GM19452 (cell line): ENCODE results near the gene ERC1.

Source experiments
- ATAC-seq: cut with Tn5 transposase; IDR thresholded peaks from one replicate; pipeline ENCODE4 v1.9.1; 2021; ENCODE audit not compliant: unreplicated experiment

The ERC1 gene

DNA sequence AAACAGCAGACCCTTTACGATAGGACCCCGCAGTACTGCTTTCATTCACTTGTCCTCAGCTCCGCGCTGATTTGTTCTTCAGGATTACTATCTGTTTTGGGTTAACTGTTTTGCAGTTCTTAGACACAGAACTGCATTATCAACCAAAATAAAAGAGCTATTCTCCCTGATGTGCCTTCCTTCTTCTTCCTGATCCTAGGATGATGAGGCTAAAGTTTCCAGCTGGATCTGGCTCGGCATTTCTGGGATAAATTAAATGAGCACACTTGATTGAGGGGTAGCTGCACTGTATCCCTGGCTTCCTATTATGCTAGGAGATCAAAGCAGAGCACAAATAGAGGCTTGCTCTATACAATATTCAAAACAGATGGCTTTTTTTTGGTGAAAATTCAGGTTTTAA lies 437.6 kb downstream of the ERC1 start:
- no peak for ATAC-seq

DNA sequence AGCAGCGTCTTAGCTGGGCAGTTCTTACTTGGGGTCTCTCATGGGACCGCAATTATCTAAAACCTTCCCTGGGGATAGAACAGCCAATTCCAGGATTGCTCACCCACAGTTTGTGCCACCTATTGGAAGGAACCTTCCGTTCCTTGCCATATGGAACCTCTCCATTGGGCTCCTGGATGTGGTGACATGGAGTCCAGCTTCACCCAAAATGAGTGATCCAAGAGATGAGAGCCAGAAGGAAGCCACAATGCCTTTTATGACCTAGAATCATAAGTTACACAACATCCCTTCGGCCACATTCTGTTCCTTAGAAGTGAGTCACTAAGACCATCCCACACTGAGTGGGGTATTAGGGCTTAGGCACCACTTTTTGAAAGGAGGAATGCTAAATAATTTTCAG lies 439.0 kb downstream of the ERC1 start:
- ATAC-seq: no peak

DNA sequence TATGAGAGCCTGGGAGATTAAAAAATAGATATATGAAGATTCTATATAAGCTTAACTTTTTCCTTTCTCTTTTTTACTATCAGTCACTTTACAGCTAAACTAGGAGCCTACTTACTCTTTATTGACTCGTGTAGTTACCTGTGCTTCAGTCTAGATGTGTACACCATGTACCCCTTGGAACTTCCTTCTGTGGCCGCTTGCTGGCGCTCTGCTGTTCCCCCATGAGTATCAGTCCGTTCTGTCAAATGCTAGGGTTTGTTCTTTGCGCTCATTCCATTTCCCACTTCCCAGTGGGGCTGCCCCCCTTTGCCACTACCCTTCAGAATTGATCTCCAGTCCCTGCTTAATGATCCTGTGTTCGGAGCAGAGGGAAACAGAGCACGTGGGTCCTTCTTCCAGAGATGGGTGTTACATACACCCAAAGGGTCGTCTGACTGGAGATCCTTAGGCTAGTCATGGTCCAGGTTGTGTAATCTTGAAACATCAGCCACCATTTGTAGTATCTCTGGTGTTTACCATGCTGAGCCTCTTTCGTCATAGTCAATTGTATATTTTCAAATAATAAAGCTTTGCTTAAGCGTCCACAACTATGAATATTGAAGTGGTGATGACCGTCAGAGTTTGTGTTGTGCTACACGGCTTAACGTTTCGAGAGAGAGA lies 443.4 kb downstream of the ERC1 start:
- ATAC-seq: no peak

DNA sequence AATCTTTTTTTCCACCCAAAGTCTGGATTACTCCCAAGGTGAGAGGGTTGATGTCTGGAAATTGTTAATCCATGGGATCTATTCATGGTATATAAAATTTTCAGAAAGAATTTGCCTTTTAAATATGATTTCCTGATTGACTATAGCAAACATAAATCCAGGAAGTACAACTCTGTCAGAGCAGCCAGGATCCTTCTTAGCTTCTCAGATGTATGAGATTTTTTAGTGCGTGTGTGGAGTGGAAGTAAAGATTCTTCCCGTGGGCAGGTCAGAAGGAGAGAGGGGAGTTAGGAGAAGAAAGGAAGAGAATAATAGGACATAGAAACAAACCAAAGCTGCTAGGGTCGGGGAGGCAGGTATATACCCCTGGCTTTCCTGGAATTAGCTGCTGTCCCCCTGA lies 444.0 kb downstream of the ERC1 start:
- ATAC-seq: no peak

DNA sequence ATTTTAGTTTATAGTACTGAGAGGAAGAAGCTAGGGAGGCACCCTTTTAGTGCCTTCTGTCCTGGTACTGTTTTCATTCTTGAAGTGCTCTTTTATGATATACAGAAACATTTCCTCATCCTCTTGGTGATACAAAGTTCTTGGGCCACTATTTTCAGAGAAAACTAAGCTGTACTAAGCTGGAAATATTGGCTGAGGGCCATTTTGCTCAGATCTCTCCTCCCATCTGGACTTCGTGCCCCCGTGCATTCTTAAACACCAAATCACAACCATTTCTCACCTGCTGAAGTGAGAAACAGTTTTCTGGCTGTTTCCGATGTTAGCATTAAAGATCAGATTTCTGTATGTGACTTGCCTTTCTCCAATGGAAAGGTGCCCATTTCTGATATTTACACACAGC lies 444.4 kb downstream of the ERC1 start:
- no peak for ATAC-seq

DNA sequence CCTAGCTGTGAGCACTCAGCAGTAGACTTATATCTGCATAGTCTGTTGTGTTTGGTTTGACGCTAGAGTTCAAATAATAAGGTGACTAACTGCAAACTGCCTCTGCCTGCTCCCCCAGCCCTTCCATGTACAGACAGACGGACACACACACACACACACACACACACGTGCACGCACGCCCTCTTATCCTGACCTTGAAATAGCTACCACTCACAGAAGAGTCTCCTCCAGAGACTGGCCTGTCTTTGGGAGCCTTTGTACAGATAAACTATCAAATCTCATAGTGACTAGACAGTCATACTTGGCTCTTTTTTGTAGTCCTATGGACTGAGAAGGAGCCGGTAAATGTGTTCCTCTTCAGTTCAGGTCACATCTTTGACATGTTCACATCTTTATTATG lies 445.0 kb downstream of the ERC1 start:
- no peak for ATAC-seq

GRCh38 chr12:1436981-1437380 lies 446.0 kb downstream of the ERC1 start:
- no peak for ATAC-seq

GRCh38 chr12:1439201-1439600 lies 448.2 kb downstream of the ERC1 start:
- ATAC-seq: no peak

- ATAC-seq: no peak
Measured at GRCh38 chr12:1439687-1440086, 448.7 kb downstream of the ERC1 start.

DNA sequence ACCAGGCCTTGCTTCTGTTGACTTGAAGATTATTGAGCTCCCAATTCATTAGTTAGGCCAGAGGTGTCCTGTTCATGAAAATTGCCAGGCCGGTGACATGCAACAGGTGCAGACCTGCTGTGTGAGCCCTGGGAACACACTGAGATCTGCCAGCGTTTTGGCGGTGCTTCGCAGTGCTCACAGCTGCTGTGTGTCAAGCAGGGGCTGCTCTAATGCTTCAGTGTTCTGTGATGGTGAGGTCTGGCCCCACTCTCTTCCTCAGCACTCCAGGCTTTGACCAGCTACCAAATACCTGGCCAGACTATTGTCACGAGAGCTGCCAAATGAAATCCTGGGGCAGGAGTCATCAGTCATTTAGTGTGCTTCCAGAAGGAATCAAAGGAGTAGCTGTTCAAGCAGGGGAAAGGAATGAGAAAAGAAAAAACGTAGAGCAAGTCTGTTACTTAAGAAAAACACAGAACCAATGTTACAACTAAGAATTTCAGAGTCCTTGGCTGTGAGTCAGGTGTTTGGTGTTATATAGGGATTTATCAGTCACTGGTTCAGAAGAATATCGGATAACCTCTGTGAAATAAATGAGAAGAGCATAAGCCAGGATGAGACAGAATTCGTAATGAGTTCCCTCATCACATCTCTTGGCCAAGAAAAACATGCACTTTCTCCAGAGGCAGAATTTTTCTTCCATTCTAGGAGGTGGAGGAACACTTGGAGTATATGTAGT lies 452.6 kb downstream of the ERC1 start:
- ATAC-seq: no peak

DNA sequence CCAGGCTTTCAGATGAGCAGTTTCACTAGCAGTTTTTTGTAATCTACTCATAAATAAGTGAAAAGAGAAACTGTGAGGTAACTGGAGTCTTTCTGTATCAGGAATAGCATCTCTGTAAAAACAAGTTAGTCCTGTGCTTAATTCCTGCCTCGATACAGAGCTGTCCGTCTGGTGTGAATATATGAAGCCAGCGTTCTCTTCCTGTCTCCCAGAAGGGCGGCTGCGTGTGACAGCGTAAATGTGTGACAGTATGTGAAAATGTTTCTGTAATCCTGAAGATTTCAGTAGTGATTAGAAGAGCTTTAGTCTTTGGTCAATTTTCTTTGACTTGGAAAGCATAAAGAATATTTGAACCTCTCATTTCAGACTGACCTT lies 453.1 kb downstream of the ERC1 start:
- no peak for ATAC-seq

GRCh38 chr12:1445807-1446206 lies 454.8 kb downstream of the ERC1 start:
- no peak for ATAC-seq

GRCh38 chr12:1448336-1448735 lies 457.3 kb downstream of the ERC1 start:
- ATAC-seq: no peak

DNA sequence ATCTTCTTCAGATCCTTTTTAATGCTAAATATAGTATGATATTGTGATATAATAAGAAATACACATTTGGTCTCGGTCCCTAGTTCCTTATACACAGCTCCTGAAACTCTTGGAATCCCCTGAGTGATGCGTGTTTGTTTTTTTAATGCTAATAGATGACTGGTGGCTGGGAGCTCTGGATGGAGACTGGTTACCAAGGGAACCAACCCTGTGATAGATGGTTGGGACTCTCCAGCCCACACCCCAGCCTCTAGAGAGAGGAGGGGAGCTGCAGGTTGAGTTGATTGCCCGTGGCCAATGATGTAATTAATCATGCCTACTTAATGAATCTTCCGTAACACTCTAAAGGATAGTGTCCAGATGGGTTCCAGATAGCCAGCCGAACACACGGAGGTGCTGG lies 462.8 kb downstream of the ERC1 start:
- ATAC-seq: no peak

GRCh38 chr12:1456885-1457284 lies 465.9 kb downstream of the ERC1 start:
- no peak for ATAC-seq

- ATAC-seq: no peak
Measured at GRCh38 chr12:1457901-1458300, 466.9 kb downstream of the ERC1 start.

DNA sequence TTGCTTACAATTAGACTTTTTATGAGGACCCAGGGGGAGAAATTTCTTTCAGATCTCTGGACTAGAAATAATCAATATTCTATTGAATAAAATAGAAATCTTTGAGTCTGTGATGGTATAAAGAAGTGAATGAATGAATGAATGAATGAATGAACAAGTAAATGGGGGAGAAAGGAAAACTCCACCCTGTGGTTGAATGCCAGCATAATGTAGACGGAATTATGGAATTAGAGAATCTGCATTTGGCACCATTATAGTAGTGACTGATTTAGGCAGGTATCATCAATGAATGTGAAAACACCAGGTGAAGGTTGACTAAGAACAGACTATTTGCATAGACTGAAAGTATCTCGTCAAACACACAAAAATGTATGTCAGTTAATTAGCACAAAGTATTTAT lies 468.3 kb downstream of the ERC1 start:
- ATAC-seq: no peak

DNA sequence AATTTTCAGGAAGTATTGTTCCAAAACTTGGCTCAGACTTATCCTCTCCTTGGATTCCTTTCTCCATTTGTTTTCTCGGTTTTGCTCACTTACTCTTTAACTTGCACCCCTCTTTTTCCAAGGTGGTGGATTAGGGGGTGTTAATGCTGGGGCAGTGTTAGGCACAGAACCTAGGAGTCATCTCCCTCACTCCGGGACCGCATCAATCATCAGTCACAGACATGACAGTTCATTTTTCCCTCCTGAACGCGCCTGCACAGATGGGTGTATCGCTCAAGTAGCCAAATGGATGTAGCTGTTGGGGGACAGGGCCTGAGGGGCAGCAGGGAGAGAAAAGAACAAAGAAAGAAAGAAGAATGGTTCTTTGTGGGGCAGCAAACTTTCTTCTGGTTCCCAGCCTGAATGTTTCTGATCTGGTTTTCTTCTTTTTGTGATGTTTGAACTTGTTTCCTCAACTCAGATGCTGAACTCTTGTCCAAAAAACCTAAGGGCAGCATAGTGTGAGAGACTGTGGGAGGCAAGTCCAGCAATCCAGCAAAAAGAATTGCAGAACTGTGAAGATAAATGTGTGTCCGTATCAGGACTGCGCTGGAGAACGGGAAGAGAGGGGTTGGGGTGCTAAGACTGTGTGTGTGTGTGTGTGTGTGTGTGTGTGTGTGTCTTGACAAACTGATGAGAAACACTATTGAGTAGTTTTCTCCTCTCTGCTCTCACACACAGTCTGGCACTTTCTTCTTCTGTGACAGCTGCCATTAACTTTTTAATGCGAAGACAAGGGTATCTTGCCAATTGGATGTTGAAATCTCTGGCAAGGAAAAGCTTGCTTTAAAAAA lies 472.3 kb downstream of the ERC1 start:
- ATAC-seq: no peak

DNA sequence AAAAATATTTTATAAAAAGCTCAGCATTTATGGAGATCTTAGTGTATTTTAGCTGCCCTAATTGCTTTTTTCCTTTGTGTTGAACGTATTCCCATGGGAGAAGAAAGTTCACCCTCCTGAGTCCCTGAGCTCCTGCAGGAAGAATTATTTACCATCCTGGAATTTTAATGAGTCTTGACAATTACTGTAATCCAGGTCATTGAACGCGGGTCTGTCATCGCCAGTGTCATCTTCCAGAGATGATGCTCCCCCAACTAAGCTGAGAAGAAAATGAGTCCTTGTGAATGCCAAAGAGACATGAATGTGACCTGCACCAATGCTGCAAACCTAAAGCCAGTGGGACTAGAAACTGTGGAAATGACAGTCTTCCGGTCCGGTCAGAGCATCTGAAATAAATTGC lies 473.9 kb downstream of the ERC1 start:
- no peak for ATAC-seq

GRCh38 chr12:1465990-1466389 lies 475.0 kb downstream of the ERC1 start:
- ATAC-seq: no peak

GRCh38 chr12:1466481-1467154 lies 475.6 kb downstream of the ERC1 start:
- ATAC-seq: no peak

DNA sequence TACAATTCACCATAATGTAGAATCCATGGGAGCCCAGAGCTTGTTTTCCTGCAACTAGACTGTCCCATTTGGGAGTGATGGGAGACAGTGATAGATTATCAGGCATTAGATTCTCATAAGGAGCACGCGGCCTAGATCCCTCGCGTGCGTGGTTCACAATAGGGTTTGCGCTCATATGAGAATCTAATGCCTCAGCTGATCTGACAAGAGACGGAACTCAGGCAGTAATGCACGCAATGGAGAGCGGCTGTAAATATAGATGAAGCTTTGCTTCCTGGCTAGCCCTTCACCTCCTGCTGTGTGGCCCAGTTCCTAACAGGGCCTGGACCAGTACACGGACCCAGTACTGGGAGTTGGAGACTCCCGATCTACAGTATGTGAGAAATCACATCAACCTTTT lies 476.7 kb downstream of the ERC1 start:
- no peak for ATAC-seq
